Neuronal stem cell (in vitro differentiated cells): ENCODE data around the gene TMA7.

Source experiments
- DNase-seq: peaks from one replicate; pipeline ENCODE4 v3.0.0-alpha.2; 2013; ENCODE audit warnings: low spot score
- H2AFZ ChIP-seq: one replicate; pipeline ENCODE4 v1.6.1; 2013; ENCODE audit warnings: mild to moderate bottlenecking, low read length, inconsistent platforms
- H2AK5ac ChIP-seq: 2 replicates; pipeline ENCODE4 v1.6.1; 2013; ENCODE audit warnings: low read depth, mild to moderate bottlenecking, inconsistent platforms, low read length, moderate library complexity, mixed read lengths
- H2BK120ac ChIP-seq: 2 replicates; pipeline ENCODE4 v1.6.1; 2013; ENCODE audit warnings: low read depth, mild to moderate bottlenecking, inconsistent platforms, low read length, moderate library complexity, mixed read lengths
- H2BK12ac ChIP-seq: one replicate; pipeline ENCODE4 v1.6.1; 2013; ENCODE audit warnings: low read length, inconsistent platforms
- H2BK15ac ChIP-seq: 2 replicates; pipeline ENCODE4 v1.6.1; 2013; ENCODE audit warnings: mild to moderate bottlenecking, low read length, inconsistent platforms, mixed read lengths
- H2BK5ac ChIP-seq: one replicate; pipeline ENCODE4 v1.6.1; 2013; ENCODE audit warnings: inconsistent platforms, mild to moderate bottlenecking, low read length, moderate library complexity
- H3K14ac ChIP-seq: one replicate; pipeline ENCODE4 v1.6.1; 2013; ENCODE audit warnings: low read length, inconsistent platforms
- H3K18ac ChIP-seq: 2 replicates; pipeline ENCODE4 v1.6.1; 2013; ENCODE audit warnings: low read length, inconsistent platforms
- H3K23ac ChIP-seq: 2 replicates; pipeline ENCODE4 v1.6.1; 2013; ENCODE audit warnings: low read depth, mild to moderate bottlenecking, mixed read lengths, low read length, inconsistent platforms; ENCODE audit not compliant: poor library complexity
- H3K27ac ChIP-seq: replicated peaks from 3 replicates; pipeline ENCODE4 v1.5.1; 2013; ENCODE audit warnings: low read length, inconsistent platforms
- H3K27me3 ChIP-seq, 3 experiments: 2 replicates each; pipeline ENCODE4 v1.6.1; 2013; ENCODE audit warnings: low read length in 3 of 3, mild to moderate bottlenecking in 2 of 3, inconsistent platforms in 1 of 3, low read depth in 1 of 3, mixed read lengths in 1 of 3, moderate library complexity in 1 of 3; ENCODE audit not compliant: control insufficient read depth in 3 of 3, insufficient read depth in 3 of 3
- H3K36me3 ChIP-seq, 2 donors: replicated peaks in 1 of 2; 2 replicates each; pipeline ENCODE4 v1.6.1; 2013; ENCODE audit warnings: low read length in 2 of 2; ENCODE audit not compliant: control insufficient read depth in 2 of 2, insufficient read depth in 2 of 2
- H3K4ac ChIP-seq: 2 replicates; pipeline ENCODE4 v1.6.1; 2013; ENCODE audit warnings: inconsistent platforms, mild to moderate bottlenecking, low read length, moderate library complexity
- H3K4me1 ChIP-seq, 2 donors: 1 replicate in 1 of 2; 2 replicates in 1 of 2; pipeline ENCODE4 v1.6.1; 2013; ENCODE audit warnings: low read length in 2 of 2, low read depth in 1 of 2; ENCODE audit not compliant: control insufficient read depth in 2 of 2, insufficient read depth in 1 of 2
- H3K4me2 ChIP-seq: one replicate; pipeline ENCODE4 v1.6.1; 2013; ENCODE audit warnings: mild to moderate bottlenecking, low read length, inconsistent platforms; ENCODE audit not compliant: insufficient read depth, poor library complexity, severe bottlenecking
- H3K4me3 ChIP-seq, 2 donors: 2 replicates each; pipeline ENCODE4 v1.5.1; 2013; ENCODE audit warnings: low read length in 2 of 2, mild to moderate bottlenecking in 2 of 2, inconsistent platforms in 1 of 2, moderate library complexity in 1 of 2
- H3K79me1 ChIP-seq: one replicate; pipeline ENCODE4 v1.6.1; 2013; ENCODE audit warnings: low read depth, mild to moderate bottlenecking, inconsistent platforms, low read length, moderate library complexity
- H3K9ac ChIP-seq: one replicate; pipeline ENCODE4 v1.6.1; 2013; ENCODE audit warnings: mild to moderate bottlenecking, low read depth, low read length, inconsistent platforms; ENCODE audit not compliant: poor library complexity
- H3K9me3 ChIP-seq, 2 donors: replicated peaks in 1 of 2; 2 replicates each; pipeline versions ENCODE3 to v1.6.1; 2013; ENCODE audit warnings: low read length in 2 of 2, mild to moderate bottlenecking in 2 of 2, inconsistent platforms in 1 of 2, low read depth in 1 of 2, mixed read lengths in 1 of 2, moderate library complexity in 1 of 2; ENCODE audit not compliant: control insufficient read depth in 2 of 2, insufficient read depth in 1 of 2
- H4K8ac ChIP-seq: one replicate; pipeline ENCODE4 v1.6.1; 2013; ENCODE audit warnings: low read depth, mild to moderate bottlenecking, inconsistent platforms, low read length, moderate library complexity
- H4K91ac ChIP-seq: one replicate; pipeline ENCODE4 v1.6.1; 2013; ENCODE audit warnings: low read length, low read depth, mild to moderate bottlenecking, inconsistent platforms; ENCODE audit not compliant: poor library complexity
- WGBS, 2 donors: extraction: QIAGEN DNeasy Blood & Tissue Kit; methylation state at CpG; one replicate each; pipeline ENCODE4 v1.1.7; 2013; ENCODE audit warnings: missing lambda C conversion rate in 2 of 2, mixed read lengths in 1 of 2; ENCODE audit not compliant: insufficient read length in 2 of 2, insufficient replicate concordance in 1 of 2; ENCODE audit errors: extremely low coverage in 2 of 2; 5-methylcytosine and 5-hydroxymethylcytosine counted together

The TMA7 gene

DNA sequence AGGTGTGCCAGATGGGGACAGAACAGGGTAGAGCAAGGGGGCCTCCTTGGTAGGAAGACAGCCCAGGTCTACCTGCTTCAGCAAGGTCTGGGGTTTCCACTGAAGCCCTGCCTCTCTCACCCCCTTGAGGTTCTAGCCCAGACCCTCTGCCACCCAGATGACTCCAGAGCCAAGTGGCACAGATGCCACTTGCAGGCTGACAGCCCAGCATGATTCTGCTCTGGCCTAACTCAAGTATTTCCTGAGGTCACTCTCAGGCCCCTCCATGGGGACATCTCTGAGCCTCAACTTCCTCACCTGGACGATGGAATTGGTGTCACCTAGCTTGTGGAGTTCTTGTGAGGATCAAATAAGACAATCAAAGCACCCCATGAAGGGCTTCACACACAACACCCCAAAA lies 34.1 kb upstream of the TMA7 start:
- no CpG with 5 or more reads among the region's 1 CpG for WGBS, 2 donors
- H3K27me3 ChIP-seq: no peaks in the 10 kb centered on the region
- H2AK5ac ChIP-seq: no peak overlapping the region
- no peak overlapping the region for H3K4ac ChIP-seq
- H2BK15ac ChIP-seq: no peak overlapping the region
- no peak overlapping the region for H4K91ac ChIP-seq
- H3K4me3 ChIP-seq: no peak overlapping the region
- no peak overlapping the region for H3K18ac ChIP-seq
- no peak overlapping the region for H3K9ac ChIP-seq
- no peak overlapping the region for H3K14ac ChIP-seq
- no peak overlapping the region for H4K8ac ChIP-seq
- DNase-seq: no peak
- no peak overlapping the region for H3K27ac ChIP-seq
- H2AFZ ChIP-seq: no peak overlapping the region
- no peaks in the 10 kb centered on the region for H3K4me1 ChIP-seq
- H2BK12ac ChIP-seq: no peak overlapping the region
- no peak overlapping the region for H2BK5ac ChIP-seq
- no peak overlapping the region for H3K4me2 ChIP-seq
- no peak overlapping the region for H3K23ac ChIP-seq
- H3K9me3 ChIP-seq: peaks cover 0 to 1% of the 10 kb centered on the region in 2 donors
- H3K36me3 ChIP-seq: peaks cover 71 to 91% of the 10 kb centered on the region in 2 donors
- peaks cover 7% of the 10 kb centered on the region for H3K79me1 ChIP-seq
- H2BK120ac ChIP-seq: no peak overlapping the region

DNA sequence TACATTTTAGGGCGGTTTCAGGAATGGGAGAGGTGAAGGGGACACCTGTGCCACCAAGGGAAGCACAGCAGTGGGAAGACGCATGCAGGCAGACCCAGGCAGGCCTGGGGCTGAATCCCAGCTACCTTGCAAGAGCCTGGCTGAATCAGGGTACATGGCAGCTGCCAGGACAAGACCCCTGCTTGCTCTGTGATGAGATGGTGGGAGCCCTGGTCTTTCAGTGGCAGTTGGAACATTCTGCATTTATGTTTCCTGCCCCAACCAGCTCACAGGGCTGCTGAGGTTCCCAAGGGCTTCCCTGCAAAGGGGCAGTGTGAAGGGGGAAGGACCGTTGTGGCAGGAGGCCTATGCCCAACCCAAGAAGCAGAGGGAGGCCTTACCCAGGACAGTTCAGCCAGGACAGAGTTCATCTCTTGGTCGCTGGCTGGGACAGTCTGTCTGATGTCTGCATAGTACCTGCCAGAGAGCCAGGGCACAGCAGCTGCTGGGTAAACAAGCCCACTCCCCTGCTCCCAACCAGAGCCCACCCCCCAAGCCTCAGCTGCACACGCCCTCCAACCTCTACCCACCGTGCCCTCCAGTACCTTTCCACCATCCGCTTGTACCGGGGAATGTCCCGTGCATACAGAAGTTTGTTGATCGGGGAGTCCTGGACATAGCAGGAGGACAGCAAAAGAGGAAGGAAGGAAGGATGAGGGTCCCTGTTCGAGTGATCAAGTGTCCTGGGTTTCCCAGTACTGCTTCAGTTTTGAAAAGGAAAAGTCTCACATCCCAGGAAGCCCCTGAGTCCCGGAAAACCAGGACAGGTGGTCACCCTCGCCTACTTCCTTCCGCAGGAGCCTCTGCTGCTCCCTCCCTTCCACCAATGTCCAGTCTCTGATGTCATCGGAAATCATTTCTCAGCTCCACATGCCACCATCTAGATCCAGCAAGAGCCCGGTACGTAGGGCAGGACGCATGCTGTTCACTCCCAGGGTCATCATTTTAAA lies 33.3 kb upstream of the TMA7 start:
- Histone ChIP-seq H2BK12ac (no peak overlapping the region), H3K9ac (no peak overlapping the region), H2BK120ac (no peak overlapping the region), H3K14ac (no peak overlapping the region), H3K4me3 (peak overlapping the region in 1 of 2 donors; percentile 13), H3K23ac (no peak overlapping the region), H3K27ac (no peak overlapping the region), H3K4me1 (no peaks in the 10 kb centered on the region), H3K9me3 (peaks cover 0 to 1% of the 10 kb centered on the region in 2 donors), H3K4me2 (no peak overlapping the region), H3K36me3 (peaks cover 79 to 95% of the 10 kb centered on the region in 2 donors), H4K91ac (no peak overlapping the region), H2BK5ac (no peak overlapping the region), H3K18ac (no peak overlapping the region), H2BK15ac (no peak overlapping the region), H4K8ac (no peak overlapping the region), H2AK5ac (no peak overlapping the region), H2AFZ (no peak overlapping the region), H3K79me1 (peaks cover 7% of the 10 kb centered on the region), H3K27me3 (no peaks in the 10 kb centered on the region), H3K4ac (no peak overlapping the region)
- no CpG with 5 or more reads among the region's 18 CpGs for WGBS, 2 donors
- DNase-seq: no peak

DNA sequence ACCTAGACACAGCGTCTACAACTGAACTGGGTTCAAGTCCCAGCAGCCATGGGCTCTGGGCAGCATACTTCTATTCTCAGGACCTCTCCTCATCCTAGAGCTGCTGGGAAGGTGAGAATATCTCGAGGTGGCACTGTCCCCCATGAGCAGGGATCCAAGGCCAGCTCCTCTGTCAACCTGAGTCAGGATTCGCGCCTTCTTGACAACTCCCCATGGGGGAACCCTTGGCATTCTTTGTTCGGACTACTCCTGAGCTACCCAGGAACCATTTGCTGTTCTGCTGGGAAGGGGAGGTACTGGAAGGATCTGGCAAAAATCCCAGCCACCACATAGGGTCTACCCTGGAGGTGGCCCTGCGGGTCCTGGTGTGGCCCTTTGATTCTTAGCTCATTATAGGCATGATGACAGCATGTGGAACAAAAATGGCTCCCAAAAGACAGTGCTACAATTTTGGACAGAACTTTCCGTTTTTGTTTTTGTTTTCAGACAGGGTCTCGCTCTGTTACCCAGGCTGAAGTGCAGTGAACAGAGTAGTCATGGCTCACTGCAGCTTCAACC lies 32.4 kb upstream of the TMA7 start:
- Histone ChIP-seq H3K23ac (no peak overlapping the region), H3K79me1 (peaks cover 7% of the 10 kb centered on the region), H3K27ac (no peak overlapping the region), H3K18ac (no peak overlapping the region), H3K14ac (no peak overlapping the region), H3K4me2 (no peak overlapping the region), H3K9me3 (peaks cover 0 to 1% of the 10 kb centered on the region in 2 donors), H2BK5ac (no peak overlapping the region), H2AK5ac (no peak overlapping the region), H3K9ac (no peak overlapping the region), H3K4ac (no peak overlapping the region), H2BK120ac (no peak overlapping the region), H3K36me3 (peaks cover 87 to 100% of the 10 kb centered on the region in 2 donors), H4K91ac (no peak overlapping the region), H4K8ac (no peak overlapping the region), H3K4me3 (no peak overlapping the region), H3K4me1 (no peaks in the 10 kb centered on the region), H2BK12ac (no peak overlapping the region), H2BK15ac (no peak overlapping the region), H3K27me3 (no peaks in the 10 kb centered on the region), H2AFZ (no peak overlapping the region)
- WGBS, 2 donors: no CpG with 5 or more reads among the region's 8 CpGs
- no peak for DNase-seq

DNA sequence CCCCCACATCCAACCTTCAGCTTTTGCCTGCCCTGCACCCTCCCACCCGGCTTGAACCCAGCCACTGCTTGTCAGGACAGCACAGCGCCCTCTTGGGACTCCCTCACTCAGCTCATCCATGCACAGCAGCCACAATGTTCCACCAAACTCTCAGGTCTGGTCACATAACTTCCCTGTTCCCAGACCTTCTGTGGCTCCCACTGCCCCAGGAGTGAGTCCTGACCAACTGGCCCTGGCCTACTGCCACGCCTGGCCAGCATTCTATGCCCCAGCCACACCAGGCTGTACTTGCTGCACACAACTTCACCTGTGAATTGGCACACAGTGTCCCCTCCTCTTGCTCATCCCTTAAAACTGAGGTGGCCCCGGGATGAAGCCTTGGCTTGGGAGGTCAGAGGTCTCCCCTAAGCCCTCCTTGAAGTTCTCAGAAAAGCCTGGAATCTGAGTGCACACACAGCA lies 31.2 kb upstream of the TMA7 start:
- Histone ChIP-seq H2BK5ac (no peak overlapping the region), H3K9ac (no peak overlapping the region), H3K4me1 (no peaks in the 10 kb centered on the region), H2AK5ac (no peak overlapping the region), H2BK15ac (no peak overlapping the region), H2BK120ac (no peak overlapping the region), H3K4me3 (no peak overlapping the region), H3K36me3 (peaks cover 91 to 100% of the 10 kb centered on the region in 2 donors), H3K79me1 (peaks cover 7% of the 10 kb centered on the region), H4K8ac (no peak overlapping the region), H3K14ac (no peak overlapping the region), H3K9me3 (peaks cover 0 to 1% of the 10 kb centered on the region in 2 donors), H2AFZ (no peak overlapping the region), H3K27ac (no peak overlapping the region), H3K18ac (no peak overlapping the region), H2BK12ac (no peak overlapping the region), H4K91ac (no peak overlapping the region), H3K27me3 (no peaks in the 10 kb centered on the region), H3K4ac (no peak overlapping the region), H3K4me2 (no peak overlapping the region), H3K23ac (peak overlapping the region; percentile 16)
- no peak for DNase-seq
- no CpG with 5 or more reads among the region's 4 CpGs for WGBS, 2 donors
